ENCODE results near the gene ST13. TPM values are rescaled to one million over a fixed set of nuclear protein-coding genes. Genes with fewer than 3 reads are reported as not detected.
A peak's percentile ranks its signal among the peaks of the same experiment; 100 is the strongest.
"Not testable (repeated sequence)": the region's sequence is repeated elsewhere in the genome, so short reads cannot be mapped to it uniquely, and the experiment has no call there.

The ST13 gene
- total RNA-seq, 1 donor from 2014 or later, result 317 TPM

GRCh38 chr22:40855071-40855978 is 1.1 kb downstream of the ST13 start:
- H3K27me3 Mint-ChIP-seq, result no peaks in the 10 kb centered on the region
- peak overlapping the region; percentile 100 for H3K27ac Mint-ChIP-seq
- no peaks in the 10 kb centered on the region for H3K9me3 Mint-ChIP-seq
- peaks cover 38% of the 10 kb centered on the region for H3K4me1 Mint-ChIP-seq (ENCODE audit: unreplicated experiment)
- no peak for DNase-seq (ENCODE audit: extremely low spot score, unreplicated experiment)
- TF ChIP-seq CTCF (conservative IDR thresholded peaks at IDR 0.05), result no peak
- H3K4me3 Mint-ChIP-seq, result peak overlapping the region; percentile 99
- H3K36me3 Mint-ChIP-seq, result peaks cover 11% of the 10 kb centered on the region

- peaks cover 35% of the 10 kb centered on the region for H3K4me1 Mint-ChIP-seq (ENCODE audit: unreplicated experiment)
- no peak for TF ChIP-seq CTCF (conservative IDR thresholded peaks at IDR 0.05)
- H3K4me3 Mint-ChIP-seq, result peak overlapping the region; percentile 99
- H3K36me3 Mint-ChIP-seq, result peaks cover 12% of the 10 kb centered on the region
- H3K27ac Mint-ChIP-seq, result peak overlapping the region; percentile 52
- H3K27me3 Mint-ChIP-seq, result no peaks in the 10 kb centered on the region
- no peak for DNase-seq (ENCODE audit: extremely low spot score, unreplicated experiment)
- no peaks in the 10 kb centered on the region for H3K9me3 Mint-ChIP-seq
Observed at GRCh38 chr22:40853961-40854360, 2.5 kb downstream of the ST13 start.

GRCh38 chr22:40853333-40853732 is 3.1 kb downstream of the ST13 start:
- H3K36me3 Mint-ChIP-seq, result peaks cover 13% of the 10 kb centered on the region
- TF ChIP-seq CTCF (conservative IDR thresholded peaks at IDR 0.05), result no peak
- H3K9me3 Mint-ChIP-seq, result no peaks in the 10 kb centered on the region
- peak overlapping the region; percentile 99 for H3K4me3 Mint-ChIP-seq
- H3K4me1 Mint-ChIP-seq (ENCODE audit: unreplicated experiment), result peaks cover 33% of the 10 kb centered on the region
- no peak for DNase-seq (ENCODE audit: extremely low spot score, unreplicated experiment)
- H3K27me3 Mint-ChIP-seq, result no peaks in the 10 kb centered on the region
- H3K27ac Mint-ChIP-seq, result peak overlapping the region; percentile 52

GRCh38 chr22:40845816-40846215 is 10.6 kb downstream of the ST13 start:
- not testable (repeated sequence) for H3K4me1 Mint-ChIP-seq (ENCODE audit: unreplicated experiment); H3K27ac Mint-ChIP-seq; H3K4me3 Mint-ChIP-seq; H3K27me3 Mint-ChIP-seq; DNase-seq (ENCODE audit: extremely low spot score, unreplicated experiment); H3K9me3 Mint-ChIP-seq
- peaks cover 33% of the 10 kb centered on the region for H3K36me3 Mint-ChIP-seq

GRCh38 chr22:40844951-40845350 is 11.5 kb downstream of the ST13 start:
- no peak for TF ChIP-seq CTCF (conservative IDR thresholded peaks at IDR 0.05)
- no peak overlapping the region for H3K4me3 Mint-ChIP-seq
- no peaks in the 10 kb centered on the region for H3K27me3 Mint-ChIP-seq
- H3K4me1 Mint-ChIP-seq (ENCODE audit: unreplicated experiment), result no peaks in the 10 kb centered on the region
- H3K9me3 Mint-ChIP-seq, result no peaks in the 10 kb centered on the region
- H3K27ac Mint-ChIP-seq, result no peak overlapping the region
- peaks cover 36% of the 10 kb centered on the region for H3K36me3 Mint-ChIP-seq
- no peak for DNase-seq (ENCODE audit: extremely low spot score, unreplicated experiment)

- Mint-ChIP-seq H3K27me3 (no peaks in the 10 kb centered on the region), H3K27ac (no peak overlapping the region), H3K9me3 (no peaks in the 10 kb centered on the region), H3K4me1 (ENCODE audit: unreplicated experiment) (no peaks in the 10 kb centered on the region), H3K36me3 (peaks cover 37% of the 10 kb centered on the region), H3K4me3 (no peak overlapping the region)
- TF ChIP-seq CTCF (conservative IDR thresholded peaks at IDR 0.05), result no peak
- no peak for DNase-seq (ENCODE audit: extremely low spot score, unreplicated experiment)
Observed at GRCh38 chr22:40838486-40838885, 18.0 kb downstream of the ST13 start.

Measured in type B pancreatic cell (in vitro differentiated cells).